ENCODE measurements around the gene PBXIP1.
A peak's percentile ranks its signal among the peaks of the same experiment; 100 is the strongest.

Gene PBXIP1

GRCh38 chr1:154955718-154956543 lies at the start of gene PBXIP1:
Gene PBXIP1 (minus strand): TSS chr1:154956099. CDS start chr1:154953721, 2,378 bp downstream.
- DNase-seq, result peak; percentile 77

DNA sequence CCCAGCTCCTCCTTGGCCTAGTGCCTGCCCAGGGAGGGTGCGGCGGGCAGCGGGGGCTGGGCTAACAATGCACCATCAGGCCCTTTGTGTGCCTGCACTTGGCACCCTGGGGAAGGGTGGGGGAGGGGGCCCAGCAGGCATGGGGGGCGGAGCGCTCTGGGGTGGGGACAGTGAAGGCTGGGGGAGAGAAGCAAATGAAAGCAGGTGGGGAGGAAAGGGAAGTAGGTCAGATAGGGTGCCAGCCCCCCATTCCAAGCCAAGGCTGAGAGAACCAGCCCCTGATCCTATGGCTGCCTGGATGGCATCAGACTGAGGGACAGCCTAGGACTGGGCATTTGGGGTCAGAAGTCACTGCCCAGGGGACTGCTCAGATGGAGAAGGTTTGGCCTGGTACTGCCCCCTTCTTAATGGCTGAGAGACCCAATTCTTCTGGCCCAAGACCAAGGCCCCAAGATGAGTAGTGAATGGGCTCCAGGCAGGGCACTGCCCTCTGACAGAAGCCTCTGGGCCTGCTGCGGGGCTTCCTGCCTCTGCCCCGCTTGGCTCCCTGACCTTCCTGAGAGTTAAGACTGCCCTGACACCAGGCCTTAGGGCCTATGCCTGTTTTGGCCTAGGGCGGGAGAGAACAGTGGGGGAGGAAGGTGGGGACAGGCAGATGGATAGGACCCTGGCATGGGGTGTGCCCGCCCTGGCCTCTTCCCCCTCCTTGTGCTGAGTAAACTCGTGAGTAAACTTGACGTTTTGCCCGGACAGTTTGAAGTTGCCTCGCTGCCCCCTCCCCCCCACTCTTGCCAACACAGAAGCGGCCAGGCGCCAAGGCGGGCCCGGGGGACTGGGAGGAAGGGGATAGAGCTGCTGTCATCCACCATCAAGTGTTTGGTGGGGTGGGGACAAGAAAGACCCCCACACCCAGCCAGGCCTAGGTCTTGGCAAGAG lies 49.4 kb upstream of the PBXIP1 start:
- no peak for DNase-seq

DNA sequence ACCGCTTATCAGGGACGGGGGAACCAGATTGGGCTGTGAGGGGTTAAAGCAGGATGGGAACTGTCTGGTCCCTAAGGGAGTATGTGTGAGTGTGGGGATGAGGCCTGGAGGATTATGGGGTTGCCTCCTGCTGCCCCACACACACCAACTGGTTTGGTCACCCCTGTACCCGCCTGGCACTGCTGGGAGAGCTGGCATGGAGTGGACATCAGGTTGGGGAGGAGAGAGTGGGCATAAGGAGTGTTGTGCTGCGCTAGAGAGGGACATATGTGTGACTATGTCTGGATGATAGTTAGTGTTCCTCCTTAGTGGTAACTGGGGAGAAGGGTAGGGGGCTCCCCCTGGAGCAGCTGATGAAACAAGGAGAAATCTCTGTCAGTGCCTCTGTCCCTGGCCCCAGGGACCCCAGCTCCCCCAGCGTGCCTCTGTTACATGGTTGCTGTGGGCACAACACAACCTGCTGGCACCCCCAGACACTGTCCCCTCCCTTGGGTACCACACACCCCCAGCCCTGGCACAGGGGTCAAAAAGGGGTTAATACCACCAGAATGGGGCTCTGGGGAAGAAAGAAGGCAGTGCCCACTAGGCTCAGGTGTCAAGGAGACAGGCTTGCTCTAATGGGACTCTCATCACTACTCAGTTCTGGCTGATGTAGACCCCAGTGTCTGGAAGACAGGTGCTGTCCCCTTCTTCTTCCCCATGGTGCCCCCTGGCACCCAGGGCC lies 48.6 kb upstream of the PBXIP1 start:
- DNase-seq, result no peak

GRCh38 chr1:155003766-155004351 lies 48.0 kb upstream of the PBXIP1 start:
- no peak for DNase-seq

- no peak for DNase-seq
These were observed 47.4 kb upstream of the PBXIP1 start for GRCh38 chr1:155003227-155003765.

DNA sequence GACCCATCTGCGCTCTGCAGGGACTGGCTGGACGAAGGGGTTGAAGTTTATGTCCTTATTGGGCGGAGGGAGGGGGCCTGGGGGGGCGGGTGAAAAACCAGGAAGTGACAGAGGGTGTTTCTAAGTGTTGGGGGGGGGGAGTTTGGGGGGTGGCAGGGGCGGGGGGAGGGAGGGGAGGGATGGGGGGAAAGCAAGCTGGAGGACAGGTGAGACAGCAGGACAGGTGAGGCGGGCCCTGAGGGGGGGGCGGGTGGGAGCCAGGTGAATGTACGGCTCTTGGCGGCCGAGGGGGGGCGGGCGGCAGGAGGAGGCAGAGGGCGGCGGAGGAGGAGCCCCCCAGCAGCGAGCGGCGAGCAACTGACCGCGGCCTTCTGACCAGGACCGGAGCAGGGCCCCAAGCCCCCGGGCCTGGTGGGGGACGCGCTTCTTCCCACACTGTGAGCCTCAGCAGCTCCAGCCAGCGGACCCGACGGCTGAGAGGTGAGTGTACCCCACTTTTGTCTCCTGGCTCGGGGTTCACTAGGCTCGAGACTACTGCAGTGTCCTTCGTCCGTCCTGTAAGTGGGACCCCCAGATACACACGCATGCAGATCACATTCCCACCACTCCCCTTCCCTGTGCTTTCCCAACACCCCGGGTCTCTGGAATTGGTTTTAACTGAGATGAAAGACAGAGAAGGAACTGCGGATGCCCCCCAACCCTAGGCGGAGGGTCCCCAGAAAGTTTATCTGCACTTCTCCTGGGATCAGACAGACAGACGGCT lies 46.7 kb upstream of the PBXIP1 start, which contains the start of gene ZBTB7B:
Gene ZBTB7B (plus strand): TSS at position 339 of the 763 bp plus-strand sequence. CDS start 11,859 bp downstream, outside the sequence.
- DNase-seq, result no peak

DNA sequence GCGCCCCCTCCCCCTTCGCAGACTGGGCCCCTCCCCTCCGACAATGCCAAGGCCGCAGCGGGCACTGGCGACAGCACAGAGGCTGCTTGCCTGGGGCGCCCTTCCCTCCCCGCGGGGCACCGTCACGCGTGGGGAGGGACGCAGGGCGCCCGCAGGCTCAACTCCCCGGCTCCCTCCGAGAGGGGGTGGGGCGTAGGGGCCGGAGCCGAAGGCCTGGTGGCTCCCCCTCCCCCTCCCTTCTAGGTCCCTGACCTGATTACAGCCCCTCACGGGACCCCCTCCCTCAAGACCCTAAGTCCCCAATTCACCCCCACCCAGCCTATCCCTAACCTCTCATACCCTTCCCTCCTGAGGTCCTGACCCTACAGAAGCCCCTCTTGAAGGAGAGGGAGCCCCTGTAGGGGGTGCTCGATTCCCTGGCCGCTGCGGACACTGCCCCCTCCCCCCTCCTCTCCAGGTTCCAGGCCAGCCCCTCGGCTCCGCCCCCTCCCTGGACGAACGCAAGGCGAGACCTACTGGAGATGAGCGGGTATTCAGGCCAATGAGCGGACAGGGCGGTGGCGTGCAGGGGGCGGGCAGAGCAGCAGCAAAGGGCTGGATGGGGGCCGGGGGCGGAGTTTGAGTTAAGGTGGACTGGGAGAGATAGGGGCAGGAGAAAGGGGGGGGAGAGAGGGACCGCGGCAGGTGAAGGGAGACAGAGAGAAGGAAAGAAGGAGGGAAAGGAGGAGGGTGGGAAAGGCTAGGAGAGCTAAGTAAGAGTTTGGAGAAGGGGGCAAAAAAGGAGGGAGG lies 46.0 kb upstream of the PBXIP1 start:
- peak; percentile 94 for DNase-seq

DNA sequence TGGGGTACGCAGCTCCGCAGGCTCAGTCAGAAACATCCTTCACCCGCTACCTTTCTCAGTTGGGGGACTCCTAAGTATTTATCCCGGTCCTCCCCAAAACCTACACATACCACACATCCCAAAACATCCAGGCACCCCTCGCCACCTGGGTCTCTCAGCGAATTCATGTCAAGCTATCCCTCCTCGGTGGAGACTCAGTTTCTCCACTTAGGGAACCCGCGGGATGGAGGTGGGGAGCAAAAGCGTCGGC lies 45.5 kb upstream of the PBXIP1 start:
- DNase-seq, result no peak

DNA sequence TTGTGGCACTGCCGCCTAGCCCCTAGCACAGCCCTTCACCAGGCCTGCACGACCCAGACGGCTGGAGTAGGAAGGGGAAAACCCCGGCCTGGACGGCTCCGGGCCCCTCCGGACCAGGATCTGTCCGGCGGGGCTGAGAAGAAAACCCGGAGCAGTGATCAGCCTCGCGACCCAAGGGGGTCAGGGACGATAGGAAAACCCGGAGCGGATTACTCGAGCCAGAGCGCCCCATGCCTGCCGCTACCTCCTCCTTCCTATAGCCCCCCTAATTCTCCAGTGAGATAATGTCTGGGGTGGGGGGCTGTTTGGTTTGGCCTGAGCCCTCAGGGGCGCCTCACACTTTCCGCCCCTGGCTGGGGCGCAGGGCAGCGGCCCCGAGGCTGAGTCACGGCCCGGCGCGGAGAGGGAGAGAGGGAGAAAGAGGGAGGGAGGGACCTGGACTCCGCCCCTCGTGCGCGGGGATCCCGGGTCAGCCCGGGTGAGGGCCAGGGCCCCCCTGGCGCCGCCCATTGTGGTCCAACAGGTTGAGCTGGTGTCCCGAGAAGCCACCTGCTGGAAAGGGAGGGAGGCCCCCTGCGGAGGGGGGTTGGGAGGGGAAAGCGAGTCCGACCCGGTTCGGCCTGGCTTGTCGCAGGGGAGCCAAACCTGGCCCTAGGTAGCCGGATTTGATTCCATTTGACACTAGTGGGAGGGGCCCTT lies 45.0 kb upstream of the PBXIP1 start:
- peak; percentile 85 for DNase-seq

DNA sequence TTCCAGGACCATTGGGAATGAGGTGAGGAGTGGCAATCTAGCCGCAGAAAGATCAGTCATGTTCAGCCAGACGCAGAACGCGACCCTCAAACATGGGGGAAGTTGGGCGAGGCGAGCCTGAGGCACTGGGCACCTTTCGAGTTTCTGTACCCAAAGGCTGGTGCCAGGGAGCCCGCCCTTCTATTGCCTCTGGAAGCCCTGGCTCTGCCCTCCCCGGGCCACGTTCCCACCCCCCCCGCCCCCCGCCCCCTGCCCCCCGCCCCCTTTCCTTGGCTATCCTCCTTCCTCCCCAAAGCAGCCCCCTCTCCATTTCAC lies 44.5 kb upstream of the PBXIP1 start:
- no peak for DNase-seq

- peak; percentile 33 for DNase-seq
These were observed 43.9 kb upstream of the PBXIP1 start for GRCh38 chr1:154999571-155000410.

DNA sequence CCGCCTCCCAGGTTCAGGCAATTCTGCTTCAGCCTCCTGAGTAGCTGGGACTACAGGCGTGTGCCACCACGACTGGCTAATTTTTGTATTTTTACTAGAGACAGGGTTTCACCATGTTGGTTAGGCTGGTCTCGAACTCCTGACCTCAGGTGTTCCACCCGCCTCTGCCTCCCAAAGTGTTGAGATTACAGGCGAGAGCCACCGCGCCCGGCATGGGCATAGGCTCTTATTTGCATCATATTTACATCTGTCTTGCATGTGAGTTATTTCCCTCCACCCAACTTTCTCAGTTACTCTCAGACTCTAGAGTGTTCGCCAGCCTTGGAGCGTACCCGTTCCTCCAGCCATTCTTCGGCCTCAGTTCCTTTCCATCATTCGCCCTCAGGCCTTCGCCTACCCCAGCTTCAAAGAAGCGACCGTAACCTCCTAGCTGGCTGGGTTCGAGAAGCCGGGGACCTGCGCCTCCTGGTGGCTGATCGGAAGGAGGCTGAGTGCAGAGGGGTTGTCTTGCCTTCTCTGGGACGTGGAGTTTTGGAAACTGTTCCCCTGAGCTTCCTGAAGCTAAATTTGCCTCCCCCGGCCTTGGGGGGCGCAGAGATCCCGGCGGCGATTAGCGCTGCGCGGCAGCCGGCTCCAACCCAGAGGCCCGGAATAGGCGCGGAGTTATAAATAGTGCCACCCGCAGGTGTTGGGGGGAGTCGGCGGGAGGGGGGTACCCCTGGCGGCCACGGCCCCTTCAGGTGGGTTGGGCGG lies 43.1 kb upstream of the PBXIP1 start:
- peak; percentile 81 for DNase-seq

DNA sequence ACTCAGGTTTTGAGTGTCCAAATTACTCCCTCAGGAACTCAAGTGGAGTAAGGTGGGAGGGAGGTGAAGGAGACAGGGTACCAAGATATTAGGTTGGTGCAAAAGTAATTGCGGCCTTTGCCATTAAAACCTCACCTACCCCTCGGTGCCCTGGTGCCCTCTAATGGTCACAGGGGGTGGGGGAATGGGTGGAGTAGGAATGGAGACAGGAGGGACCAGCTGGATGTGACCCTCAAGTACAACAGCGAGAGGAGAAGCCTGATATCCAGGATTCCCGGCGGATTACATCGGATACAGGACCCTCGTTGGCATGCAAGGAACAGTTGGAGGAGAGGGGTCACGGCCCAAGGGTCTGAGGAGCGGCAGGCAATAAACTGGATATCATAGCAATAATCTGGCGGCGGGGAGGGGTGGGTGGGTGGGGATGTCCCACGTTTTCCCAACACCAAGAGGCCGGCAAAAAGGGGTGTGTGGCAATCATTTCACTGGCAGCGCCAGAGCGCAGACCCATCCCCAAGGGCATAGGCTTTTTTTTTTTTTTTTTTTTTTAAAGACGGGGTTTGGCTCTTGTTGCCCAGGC lies 42.4 kb upstream of the PBXIP1 start:
- DNase-seq, result no peak

DNA sequence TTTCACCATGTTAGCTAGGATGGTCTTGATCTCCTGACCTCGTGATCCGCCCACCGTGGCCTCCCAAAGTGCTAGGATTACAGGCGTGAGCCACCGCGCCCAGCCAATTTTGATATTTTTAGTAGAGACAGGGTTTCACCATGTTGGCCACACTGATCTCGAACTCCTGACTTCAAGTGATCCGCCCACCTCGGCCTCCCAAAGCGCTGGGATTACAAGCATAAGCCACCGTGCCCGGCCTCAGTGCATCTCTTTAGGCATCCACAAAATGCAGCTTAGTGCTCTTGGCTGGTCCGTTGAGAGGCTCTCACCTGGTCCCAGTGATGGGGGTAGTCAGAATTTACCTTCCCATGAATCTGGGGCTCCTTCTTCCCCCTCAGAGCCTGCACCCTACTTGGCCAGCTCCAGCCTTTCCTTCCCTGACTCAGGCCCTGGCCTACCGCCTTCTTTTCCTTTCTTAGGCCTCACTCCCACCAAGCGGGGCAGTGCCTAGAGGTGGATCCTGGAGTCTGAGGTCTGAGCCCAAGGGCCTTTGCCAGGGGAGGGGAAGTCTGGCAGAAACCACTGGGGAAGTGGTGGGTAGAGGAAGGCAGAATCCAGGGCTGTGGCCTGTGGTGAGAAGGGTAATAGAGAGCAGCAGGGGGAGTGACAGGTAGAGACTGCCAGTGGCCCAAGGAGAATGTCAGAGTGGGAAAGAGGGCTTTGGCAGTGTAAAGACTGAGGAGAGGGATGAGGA lies 41.2 kb upstream of the PBXIP1 start:
- peak; percentile 62 for DNase-seq

DNA sequence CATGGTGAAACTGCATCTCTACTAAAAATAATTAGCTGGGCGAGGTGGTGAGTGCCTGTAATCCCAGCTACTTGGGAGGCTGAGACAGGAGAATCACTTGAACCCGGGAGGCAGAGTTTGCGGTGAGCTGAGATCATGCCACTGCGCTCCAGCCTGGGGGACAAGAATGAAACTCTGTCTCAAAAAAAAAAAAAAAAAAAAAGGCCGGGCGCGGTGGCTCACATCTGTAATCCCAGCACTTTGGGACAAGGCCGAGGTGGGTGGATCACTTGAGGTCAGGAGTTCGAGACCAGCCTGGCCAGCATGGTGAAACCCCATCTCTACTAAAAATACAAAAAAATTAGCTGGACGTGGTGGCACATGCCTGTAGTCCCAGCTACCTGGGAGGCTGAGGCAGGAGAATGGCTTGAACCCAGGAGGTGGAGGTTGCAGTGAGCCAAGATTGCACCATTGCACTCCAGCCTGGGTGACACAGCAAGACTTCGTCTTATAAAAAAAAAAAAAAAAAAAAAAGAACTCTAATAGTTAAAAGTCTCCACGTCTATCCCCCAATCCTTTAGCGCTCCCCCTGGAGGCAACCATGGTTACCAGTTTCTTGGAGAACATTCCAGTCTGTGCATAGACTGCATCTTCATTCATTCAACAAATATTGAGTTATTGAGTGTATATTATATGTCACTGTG lies 39.5 kb upstream of the PBXIP1 start:
- peak; percentile 50 for DNase-seq

DNA sequence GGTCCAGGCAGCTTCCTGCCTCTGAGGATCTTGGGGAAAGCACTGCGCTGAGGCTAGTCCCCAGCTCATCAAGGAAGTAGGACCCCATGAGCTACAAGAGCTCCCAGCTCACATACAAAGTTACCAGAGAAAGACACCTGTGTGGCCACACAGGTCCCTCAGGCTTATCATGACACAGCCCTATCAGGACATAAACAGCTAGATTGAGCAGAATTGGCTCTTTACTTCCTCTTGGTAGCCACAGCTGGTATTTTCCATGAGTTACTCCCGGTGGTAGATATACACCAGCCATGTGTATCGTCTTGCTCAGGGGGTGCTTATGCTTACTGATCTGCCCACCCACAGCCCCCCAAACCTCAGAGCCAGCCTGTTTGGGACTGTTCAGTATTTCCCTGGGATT lies 38.7 kb upstream of the PBXIP1 start:
- peak; percentile 31 for DNase-seq

DNA sequence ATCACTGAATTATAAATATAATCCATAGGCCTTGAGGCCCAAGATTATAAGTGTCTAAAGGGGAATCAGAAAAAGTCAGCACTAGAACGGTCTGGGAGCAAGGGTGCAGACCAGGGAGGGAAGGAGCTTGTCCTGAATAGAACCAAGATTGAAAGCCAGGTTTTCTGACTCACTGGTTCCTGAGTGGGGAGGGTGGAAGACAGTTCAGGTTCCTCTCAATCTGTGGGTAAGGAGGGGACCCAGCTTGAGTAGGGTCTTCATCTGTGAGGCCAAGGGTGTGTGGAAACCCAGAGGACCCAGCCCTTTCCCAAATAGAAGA lies 38.3 kb upstream of the PBXIP1 start:
- no peak for DNase-seq

Data from GF-D8 (cell line).